Gastroesophageal sphincter (tissue), 3 donors: ENCODE results near the gene ZNF317.

Experiments used
- EP300 ChIP-seq: sonication (generic); formaldehyde crosslinking; IDR thresholded peaks from one replicate; pipeline ENCODE4 v1.6.1; 2017; ENCODE audit warnings: antibody characterized with exemption, mild to moderate bottlenecking
- POLR2A ChIP-seq, 2 donors: fragments of 450-650 bp; IDR thresholded peaks; one replicate each; pipeline ENCODE4 v1.6.1; 2017; ENCODE audit warnings: antibody characterized with exemption in 2 of 2, mild to moderate bottlenecking in 2 of 2, moderate library complexity in 1 of 2
- POLR2AphosphoS5 ChIP-seq: sonication (generic); formaldehyde crosslinking; IDR thresholded peaks from one replicate; pipeline ENCODE4 v1.6.1; 2017; ENCODE audit warnings: antibody characterized with exemption
- TF ChIP-seq, protein P1 (sequence below), 4 experiments: fragments of 200-600 bp in 2 of 4; fragments of 450-650 bp in 2 of 4; sonication (generic) in 1 of 4; IDR thresholded peaks; one replicate each; pipeline ENCODE4 v1.5.1; 2017 to 2019; ENCODE audit warnings: antibody characterized with exemption in 4 of 4, mild to moderate bottlenecking in 2 of 4, moderate library complexity in 2 of 4

DNA sequence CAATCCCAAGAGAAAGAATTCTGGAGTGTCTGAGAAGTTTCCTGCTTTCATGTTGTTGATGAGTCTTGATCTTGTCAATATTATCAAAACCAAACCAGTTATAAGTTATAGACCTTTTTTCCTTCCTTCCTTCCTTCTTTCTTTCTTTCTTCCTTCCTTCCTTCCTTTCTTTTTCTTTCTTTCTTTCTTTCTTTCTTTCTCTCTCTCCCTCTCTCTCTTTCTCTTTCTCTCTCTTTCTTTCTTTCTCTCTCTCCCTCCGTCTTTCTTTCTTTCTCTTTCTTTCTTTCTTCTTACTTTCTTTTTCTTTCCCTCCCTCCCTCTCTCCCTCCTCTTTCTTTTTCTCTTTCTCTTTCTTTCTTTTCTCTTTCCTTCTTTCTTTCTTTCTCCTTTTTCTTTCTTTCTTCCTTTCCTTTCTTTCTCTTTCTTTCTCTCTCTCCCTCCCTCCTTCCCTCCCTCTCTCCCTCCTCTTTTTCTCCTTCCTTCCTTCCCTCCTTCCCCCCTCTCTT, 13.2 kb upstream of the ZNF317 start, which contains the start of gene OR7G3:
- TF ChIP-seq, protein P1, sequence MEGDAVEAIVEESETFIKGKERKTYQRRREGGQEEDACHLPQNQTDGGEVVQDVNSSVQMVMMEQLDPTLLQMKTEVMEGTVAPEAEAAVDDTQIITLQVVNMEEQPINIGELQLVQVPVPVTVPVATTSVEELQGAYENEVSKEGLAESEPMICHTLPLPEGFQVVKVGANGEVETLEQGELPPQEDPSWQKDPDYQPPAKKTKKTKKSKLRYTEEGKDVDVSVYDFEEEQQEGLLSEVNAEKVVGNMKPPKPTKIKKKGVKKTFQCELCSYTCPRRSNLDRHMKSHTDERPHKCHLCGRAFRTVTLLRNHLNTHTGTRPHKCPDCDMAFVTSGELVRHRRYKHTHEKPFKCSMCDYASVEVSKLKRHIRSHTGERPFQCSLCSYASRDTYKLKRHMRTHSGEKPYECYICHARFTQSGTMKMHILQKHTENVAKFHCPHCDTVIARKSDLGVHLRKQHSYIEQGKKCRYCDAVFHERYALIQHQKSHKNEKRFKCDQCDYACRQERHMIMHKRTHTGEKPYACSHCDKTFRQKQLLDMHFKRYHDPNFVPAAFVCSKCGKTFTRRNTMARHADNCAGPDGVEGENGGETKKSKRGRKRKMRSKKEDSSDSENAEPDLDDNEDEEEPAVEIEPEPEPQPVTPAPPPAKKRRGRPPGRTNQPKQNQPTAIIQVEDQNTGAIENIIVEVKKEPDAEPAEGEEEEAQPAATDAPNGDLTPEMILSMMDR (IDR thresholded peaks at IDR 0.05): no peak
- TF ChIP-seq POLR2A (IDR thresholded peaks at IDR 0.05) (no peak), POLR2AphosphoS5 (no peak), EP300 (no peak)
